GM19035 (cell line): Measurements from ENCODE around the gene TECPR1.

Experiments
- ATAC-seq: cut with Tn5 transposase; IDR thresholded peaks from one replicate; pipeline ENCODE4 v1.9.1; 2021; ENCODE audit not compliant: unreplicated experiment

The TECPR1 gene

GRCh38 chr7:98213888-98214810, 37.9 kb downstream of the TECPR1 start:
- ATAC-seq = no peak

- ATAC-seq = no peak
Observed at GRCh38 chr7:98213296-98213887, 38.6 kb downstream of the TECPR1 start.

DNA sequence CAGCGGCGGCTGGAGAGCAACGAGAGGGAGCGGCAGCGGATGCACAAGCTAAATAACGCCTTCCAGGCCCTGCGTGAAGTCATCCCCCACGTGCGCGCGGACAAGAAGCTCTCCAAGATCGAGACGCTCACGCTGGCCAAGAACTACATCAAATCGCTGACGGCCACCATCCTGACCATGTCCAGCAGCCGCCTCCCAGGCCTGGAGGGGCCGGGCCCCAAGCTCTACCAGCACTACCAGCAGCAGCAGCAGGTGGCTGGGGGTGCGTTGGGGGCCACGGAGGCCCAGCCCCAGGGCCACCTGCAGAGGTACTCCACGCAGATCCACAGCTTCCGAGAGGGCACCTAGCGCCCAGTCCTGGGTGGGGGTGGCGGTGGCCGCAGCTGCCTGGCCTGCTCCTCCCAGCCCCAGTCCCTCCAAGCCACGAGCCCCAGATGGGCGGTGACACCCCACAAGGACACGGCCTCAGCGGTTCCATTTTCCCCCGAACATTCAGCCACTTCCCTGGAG, 39.4 kb downstream of the TECPR1 start:
- no peak for ATAC-seq

DNA sequence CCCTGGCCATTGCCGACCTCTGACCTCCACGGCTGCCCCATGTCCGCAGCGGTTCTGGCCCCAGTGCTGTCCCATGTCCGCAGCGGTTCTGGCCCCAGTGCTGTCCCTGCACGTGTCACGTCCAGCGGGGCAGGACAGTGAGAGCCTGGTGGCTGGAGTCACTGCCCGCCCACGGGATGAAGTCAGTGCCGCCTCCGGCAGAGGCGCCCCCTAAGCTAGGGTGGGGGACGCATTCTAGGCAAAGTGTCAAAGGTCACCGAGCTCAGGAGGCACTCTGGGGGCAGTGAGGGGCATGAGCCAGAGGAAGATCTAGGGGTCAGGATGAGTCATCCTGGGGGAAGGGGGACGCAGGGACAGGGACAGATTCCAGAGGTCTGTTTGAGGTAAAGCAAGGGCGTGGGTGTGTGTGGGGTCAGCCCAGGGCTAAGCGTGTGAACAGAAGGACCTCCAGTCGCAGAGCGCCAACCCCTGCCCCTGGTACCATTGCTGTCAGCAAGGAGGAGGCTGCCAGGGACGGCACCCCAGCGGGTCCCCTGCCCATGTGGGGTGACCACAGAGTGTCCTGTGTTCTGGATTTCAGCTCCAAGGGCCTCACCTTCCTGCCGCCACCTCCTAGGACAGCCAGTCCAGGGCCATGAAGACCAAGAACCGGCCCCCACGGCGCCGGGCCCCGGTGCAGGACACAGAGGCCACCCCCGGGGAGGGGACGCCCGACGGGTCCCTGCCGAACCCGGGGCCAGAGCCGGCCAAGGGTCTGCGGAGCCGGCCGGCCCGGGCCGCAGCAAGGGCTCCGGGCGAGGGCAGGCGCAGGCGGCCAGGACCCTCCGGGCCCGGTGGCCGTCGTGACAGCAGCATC, 40.1 kb downstream of the TECPR1 start:
- ATAC-seq = no peak

DNA sequence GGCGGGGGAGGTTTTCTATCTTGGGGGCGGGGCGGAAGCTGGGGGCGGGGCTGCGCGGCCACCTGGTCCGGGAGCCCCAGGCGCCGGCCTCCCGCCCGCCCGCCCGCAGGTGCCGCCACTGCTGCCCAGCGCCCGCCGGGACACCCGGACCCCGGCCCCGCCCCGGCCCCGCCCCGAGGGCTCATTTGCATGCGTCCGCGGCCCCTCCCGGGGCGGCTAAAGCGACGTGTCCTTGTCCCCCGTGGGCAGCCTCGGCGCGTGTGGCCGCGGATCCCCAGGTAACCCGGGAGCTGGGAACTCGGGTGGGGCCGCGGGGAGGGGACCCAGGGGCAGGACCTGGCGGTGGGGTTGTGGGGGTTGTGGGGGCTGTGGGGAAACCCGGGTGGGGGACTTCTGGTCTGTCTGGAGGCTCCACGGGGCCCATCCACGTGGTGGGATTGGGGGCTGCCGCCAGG, 40.8 kb downstream of the TECPR1 start, which contains the start of gene BHLHA15:
Gene BHLHA15, plus strand, starts transcription at position 219 of the 455 bp plus-strand sequence. CDS start 871 bp downstream, outside the sequence.
- ATAC-seq = no peak

DNA sequence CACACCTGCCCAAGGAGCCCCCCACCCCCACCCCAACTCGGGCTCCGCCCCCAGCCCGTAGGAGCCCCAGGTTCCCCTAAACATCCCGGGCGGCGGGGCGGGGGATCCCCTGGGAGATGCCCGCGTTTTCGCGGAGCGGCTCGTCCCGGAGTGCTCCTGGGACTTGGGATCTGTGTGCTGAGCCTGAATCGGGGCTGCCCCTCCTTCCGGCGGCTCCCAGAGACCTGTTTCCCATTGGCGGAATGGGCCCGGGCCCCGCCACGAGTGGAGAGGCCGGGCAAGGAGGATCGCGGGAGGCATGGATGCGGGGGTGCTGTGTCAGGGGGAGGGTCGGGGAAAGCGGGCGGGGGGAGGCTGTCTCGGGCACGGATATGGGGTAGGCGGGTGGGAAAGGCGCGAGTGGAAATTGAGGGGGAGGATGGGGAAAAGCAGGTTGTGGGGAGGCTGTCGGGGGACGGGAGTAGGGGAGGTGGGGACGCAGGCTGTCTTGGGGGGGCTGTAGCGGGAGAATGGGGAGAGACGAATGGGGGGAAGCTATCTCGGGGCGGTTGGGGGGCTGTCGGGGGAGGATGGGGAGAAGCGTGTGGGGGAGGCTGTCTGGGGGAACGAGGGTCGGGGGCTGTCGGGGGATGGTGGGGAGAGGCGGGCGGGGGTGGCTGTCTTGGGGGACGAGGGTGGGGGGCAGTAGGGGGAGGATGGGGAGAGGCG, 41.4 kb downstream of the TECPR1 start:
- no peak for ATAC-seq

DNA sequence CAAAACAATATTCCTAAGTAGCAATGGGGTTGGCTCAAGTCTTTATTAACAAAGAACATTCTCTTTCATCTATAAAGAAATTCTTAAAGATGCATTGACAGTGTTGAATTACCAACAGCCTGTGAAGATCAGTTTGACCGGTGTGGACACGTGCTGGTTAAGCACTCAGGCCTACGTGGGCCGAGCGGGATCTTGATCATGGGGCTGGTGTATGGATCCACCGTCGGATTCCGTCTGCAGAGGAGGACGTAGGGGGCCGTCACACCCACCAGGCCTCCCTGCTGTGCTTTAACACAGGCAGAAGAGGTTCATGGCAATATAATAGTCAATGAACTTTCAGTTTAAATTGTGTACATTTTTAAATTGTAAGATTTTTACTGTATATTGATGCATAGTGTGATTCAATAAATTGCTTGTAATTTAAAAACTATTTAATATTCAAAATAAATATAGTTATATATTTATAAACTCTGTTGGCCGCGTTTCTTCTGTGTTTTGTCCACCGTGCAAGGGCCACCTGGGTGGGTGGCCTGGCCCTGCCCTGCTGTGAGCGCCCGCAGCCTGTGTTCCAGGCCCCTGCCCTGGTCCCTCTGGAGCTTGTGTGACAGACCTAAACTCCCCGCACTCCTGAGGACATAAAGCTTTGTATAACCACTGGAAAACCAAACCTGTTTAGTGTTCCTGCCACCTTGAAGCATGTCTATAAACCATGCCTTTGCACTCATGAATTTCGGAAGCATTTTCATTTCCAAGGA, 42.7 kb downstream of the TECPR1 start:
- ATAC-seq = no peak

DNA sequence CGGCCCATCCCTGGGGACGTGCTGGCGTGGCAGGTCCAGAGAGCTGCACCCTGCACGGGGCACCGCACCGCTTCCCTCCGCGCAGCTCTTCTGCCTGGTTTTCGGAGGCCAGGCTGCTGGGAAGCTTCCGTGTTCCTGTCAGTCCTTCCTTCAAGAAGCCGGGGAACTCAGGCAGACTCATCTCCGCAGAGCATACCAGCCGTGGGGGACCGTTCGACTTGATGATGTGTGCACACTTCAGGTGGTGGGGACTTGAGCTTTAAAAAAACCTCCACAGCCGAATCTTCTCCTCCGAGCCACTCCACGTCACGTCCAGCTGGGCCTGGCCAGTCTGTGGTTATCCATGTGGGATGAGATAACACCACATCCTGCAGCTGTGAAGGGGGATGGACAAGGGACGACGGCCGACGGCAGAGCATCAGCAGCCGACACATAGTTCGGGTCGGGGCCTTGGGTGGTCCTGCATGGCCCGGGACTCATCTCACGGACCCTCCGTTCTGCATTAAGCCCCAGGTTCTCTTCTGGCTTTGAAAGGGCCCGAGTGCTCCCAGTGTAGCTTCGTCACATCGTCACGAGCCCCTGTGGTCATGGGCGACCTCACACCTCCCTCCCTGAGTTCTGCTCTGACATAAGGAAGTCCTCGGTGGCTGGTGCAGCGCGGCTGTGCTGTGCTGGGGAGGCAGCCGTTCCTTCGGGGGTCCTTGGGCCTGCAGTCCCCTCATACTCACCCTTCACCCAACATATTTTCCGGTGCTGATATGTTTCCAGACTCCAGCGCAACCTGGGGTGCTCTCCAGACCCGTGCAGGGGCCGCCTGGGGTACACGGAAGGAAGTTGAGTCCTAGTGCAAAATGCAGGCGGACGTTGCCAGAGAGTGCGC, 45.3 kb downstream of the TECPR1 start:
- ATAC-seq = no peak

GRCh38 chr7:98205162-98205845, 46.7 kb downstream of the TECPR1 start:
- ATAC-seq = no peak

DNA sequence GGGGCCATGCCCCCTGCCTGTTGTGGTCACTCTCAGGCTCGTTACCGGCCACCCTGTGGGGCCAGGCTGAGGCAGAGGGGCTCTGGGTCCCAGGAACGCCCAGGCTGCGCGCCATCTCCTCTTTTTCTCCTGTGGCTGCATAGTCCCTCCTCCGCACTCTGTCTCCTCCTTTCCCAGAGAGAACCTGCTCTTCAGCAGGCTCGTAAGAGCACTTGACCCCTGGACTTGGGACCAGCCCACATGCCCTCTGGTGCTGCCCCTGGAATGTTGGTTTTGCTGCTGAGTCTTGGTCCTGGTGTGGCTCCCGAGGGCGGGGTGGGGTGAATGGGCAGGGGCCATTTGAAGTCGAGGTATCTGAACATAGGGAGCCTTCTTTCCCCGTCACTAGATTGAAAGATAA, 47.4 kb downstream of the TECPR1 start:
- no peak for ATAC-seq

GRCh38 chr7:98203964-98204605, 47.9 kb downstream of the TECPR1 start:
- no peak for ATAC-seq

GRCh38 chr7:98203261-98203963, 48.6 kb downstream of the TECPR1 start:
- peak; percentile 36 for ATAC-seq

GRCh38 chr7:98202367-98203195, 49.5 kb downstream of the TECPR1 start:
- ATAC-seq = peak; percentile 92

DNA sequence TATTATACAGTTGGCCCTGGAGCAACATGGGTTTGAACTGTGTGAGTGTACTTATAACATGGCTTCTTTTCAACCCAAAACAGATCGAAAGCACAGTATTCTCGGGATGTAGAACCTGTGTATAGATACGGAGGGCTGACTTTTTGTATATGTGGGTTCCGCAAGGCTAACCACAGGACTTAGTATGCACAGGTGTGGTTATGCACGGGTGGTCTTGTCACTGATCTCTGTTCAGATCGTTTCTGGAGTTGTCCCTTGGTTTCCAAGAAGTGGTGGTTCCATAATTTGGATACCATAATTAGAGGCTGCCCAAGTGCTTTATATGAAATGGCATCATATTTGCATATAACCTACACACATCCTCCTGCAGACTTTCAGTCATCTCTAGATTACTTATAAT, 51.7 kb downstream of the TECPR1 start:
- ATAC-seq = peak; percentile 31

- ATAC-seq = no peak
Observed at GRCh38 chr7:98199131-98199530, 52.9 kb downstream of the TECPR1 start.
